IgD-negative memory B cell (primary cell): Measurements from ENCODE around the gene LGR6. TPM values are rescaled to one million over a fixed set of nuclear protein-coding genes. Genes with fewer than 3 reads are reported as not detected.
A peak's percentile ranks its signal among the peaks of the same experiment; 100 is the strongest.
"Not testable (repeated sequence)": the region's sequence is repeated elsewhere in the genome, so short reads cannot be mapped to it uniquely, and the experiment has no call there.

Experiments used
- H3K27ac Mint-ChIP-seq, 3 donors: one replicate each; pipeline ENCODE4 v1.8.0; 2020 to 2022; ENCODE audit warnings: mild to moderate bottlenecking in 3 of 3, mixed read lengths in 3 of 3, moderate library complexity in 1 of 3
- H3K27me3 Mint-ChIP-seq: one replicate; pipeline ENCODE4 v1.8.0; 2021; ENCODE audit warnings: mixed read lengths
- H3K36me3 Mint-ChIP-seq: one replicate; pipeline ENCODE4 v1.8.0; 2020; ENCODE audit warnings: mild to moderate bottlenecking, mixed read lengths
- H3K4me1 Mint-ChIP-seq, 3 donors: one replicate each; pipeline ENCODE4 v1.8.0; 2020 to 2022; ENCODE audit warnings: mixed read lengths in 3 of 3, mild to moderate bottlenecking in 1 of 3
- H3K4me3 Mint-ChIP-seq, 4 donors: one replicate each; pipeline ENCODE4 v1.8.0; 2020 to 2022; ENCODE audit warnings: mild to moderate bottlenecking in 4 of 4, mixed read lengths in 4 of 4, moderate library complexity in 3 of 4
- H3K9me3 Mint-ChIP-seq, 3 donors: one replicate each; pipeline ENCODE4 v1.8.0; 2020 to 2021; ENCODE audit warnings: mixed read lengths in 3 of 3, mild to moderate bottlenecking in 1 of 3
- polyA plus RNA-seq: library from polyadenylated mRNA; unstranded; fragments of 300-500 nt; fragmentation: Illumina TruSeq; gene quantifications from one replicate; pipeline ENCODE4 v1.2.3, GENCODE V29; 2021

The LGR6 gene
- polyA plus RNA-seq, 1 donor from 2014 or later, result not detected

GRCh38 chr1:202164271-202165037 lies 29.1 kb upstream of the LGR6 start:
- H3K4me3 Mint-ChIP-seq, result peak overlapping the region; percentile 24 to 85 (median 58)
- H3K27ac Mint-ChIP-seq, result peak overlapping the region; percentile 23 to 95 (median 66)

GRCh38 chr1:202165267-202165941 lies 28.2 kb upstream of the LGR6 start:
- Mint-ChIP-seq H3K4me3 (peak overlapping the region in 3 of 4 donors; percentile 24 to 85 (median 84)), H3K4me1 (peaks cover 32 to 41% (median 38%) of the 10 kb centered on the region in 3 donors), H3K27ac (peak overlapping the region in 1 of 3 donors; percentile 23), H3K9me3 (no peaks in the 10 kb centered on the region), H3K36me3 (no peaks in the 10 kb centered on the region), H3K27me3 (peaks cover 1% of the 10 kb centered on the region)

More at GRCh38 chr1:202164271-202165037, 29.1 kb upstream of the LGR6 start:
- Mint-ChIP-seq H3K4me1 (peaks cover 37 to 51% (median 42%) of the 10 kb centered on the region in 3 donors), H3K9me3 (no peaks in the 10 kb centered on the region), H3K27me3 (peaks cover 1% of the 10 kb centered on the region), H3K36me3 (no peaks in the 10 kb centered on the region)

- no peaks in the 10 kb centered on the region for H3K36me3 Mint-ChIP-seq
- no peaks in the 10 kb centered on the region for H3K9me3 Mint-ChIP-seq
- H3K27ac Mint-ChIP-seq, result peak overlapping the region in 1 of 3 donors; percentile 39
- peak overlapping the region in 1 of 4 donors; percentile 18 for H3K4me3 Mint-ChIP-seq
- peaks cover 25 to 33% (median 31%) of the 10 kb centered on the region in 3 donors for H3K4me1 Mint-ChIP-seq
- H3K27me3 Mint-ChIP-seq, result peaks cover 1% of the 10 kb centered on the region
Measured at GRCh38 chr1:202165942-202166843, 27.4 kb upstream of the LGR6 start.

GRCh38 chr1:202167054-202167453 lies 26.5 kb upstream of the LGR6 start:
- not testable (repeated sequence) for H3K27ac Mint-ChIP-seq, H3K36me3 Mint-ChIP-seq, H3K27me3 Mint-ChIP-seq, H3K9me3 Mint-ChIP-seq
- Mint-ChIP-seq H3K4me3 (peak overlapping the region in 1 of 4 donors; percentile 78), H3K4me1 (peaks cover 20 to 28% (median 27%) of the 10 kb centered on the region in 3 donors)

- H3K27me3 Mint-ChIP-seq, result peaks cover 1% of the 10 kb centered on the region
- H3K4me1 Mint-ChIP-seq, result peaks cover 13 to 21% (median 19%) of the 10 kb centered on the region in 3 donors
- H3K9me3 Mint-ChIP-seq, result no peaks in the 10 kb centered on the region
- H3K36me3 Mint-ChIP-seq, result no peaks in the 10 kb centered on the region
- no peak overlapping the region for H3K4me3 Mint-ChIP-seq
- H3K27ac Mint-ChIP-seq, result no peak overlapping the region
Measured at GRCh38 chr1:202167708-202168415, 25.7 kb upstream of the LGR6 start.

- no peaks in the 10 kb centered on the region for H3K36me3 Mint-ChIP-seq
- H3K27ac Mint-ChIP-seq, result no peak overlapping the region
- no peaks in the 10 kb centered on the region for H3K9me3 Mint-ChIP-seq
- H3K4me3 Mint-ChIP-seq, result no peak overlapping the region
- peaks cover 9 to 14% (median 13%) of the 10 kb centered on the region in 3 donors for H3K4me1 Mint-ChIP-seq
- H3K27me3 Mint-ChIP-seq, result peaks cover 1% of the 10 kb centered on the region
Measured at GRCh38 chr1:202168861-202169260, 24.7 kb upstream of the LGR6 start.

- Mint-ChIP-seq H3K4me3 (no peak overlapping the region), H3K36me3 (no peaks in the 10 kb centered on the region), H3K27ac (no peak overlapping the region), H3K4me1 (no peaks in the 10 kb centered on the region), H3K9me3 (no peaks in the 10 kb centered on the region), H3K27me3 (no peaks in the 10 kb centered on the region)
Measured at GRCh38 chr1:202170726-202171125, 22.9 kb upstream of the LGR6 start.

- H3K4me3 Mint-ChIP-seq, result no peak overlapping the region
- no peaks in the 10 kb centered on the region for H3K4me1 Mint-ChIP-seq
- H3K27ac Mint-ChIP-seq, result no peak overlapping the region
- no peaks in the 10 kb centered on the region for H3K9me3 Mint-ChIP-seq
- H3K36me3 Mint-ChIP-seq, result no peaks in the 10 kb centered on the region
- H3K27me3 Mint-ChIP-seq, result no peaks in the 10 kb centered on the region
Measured at GRCh38 chr1:202171292-202172014, 22.1 kb upstream of the LGR6 start.

- no peak overlapping the region for H3K4me3 Mint-ChIP-seq
- H3K36me3 Mint-ChIP-seq, result no peaks in the 10 kb centered on the region
- H3K27me3 Mint-ChIP-seq, result no peaks in the 10 kb centered on the region
- no peaks in the 10 kb centered on the region for H3K4me1 Mint-ChIP-seq
- H3K9me3 Mint-ChIP-seq, result no peaks in the 10 kb centered on the region
- H3K27ac Mint-ChIP-seq, result no peak overlapping the region
Measured at GRCh38 chr1:202172015-202172355, 21.6 kb upstream of the LGR6 start.

GRCh38 chr1:202173993-202174392 lies 19.6 kb upstream of the LGR6 start:
- Mint-ChIP-seq H3K36me3 (no peaks in the 10 kb centered on the region), H3K27ac (no peak overlapping the region)

GRCh38 chr1:202176949-202177927 lies 16.4 kb upstream of the LGR6 start:
- no peak overlapping the region for H3K27ac Mint-ChIP-seq

More at GRCh38 chr1:202173993-202174392, 19.6 kb upstream of the LGR6 start:
- Mint-ChIP-seq H3K4me3 (no peak overlapping the region), H3K4me1 (no peaks in the 10 kb centered on the region), H3K9me3 (no peaks in the 10 kb centered on the region), H3K27me3 (peaks cover 3% of the 10 kb centered on the region)

GRCh38 chr1:202179828-202180750 lies 13.5 kb upstream of the LGR6 start:
- H3K4me1 Mint-ChIP-seq, result peaks cover 0 to 7% (median 7%) of the 10 kb centered on the region in 3 donors
- peak overlapping the region in 1 of 3 donors; percentile 69 for H3K27ac Mint-ChIP-seq
- H3K27me3 Mint-ChIP-seq, result peaks cover 15% of the 10 kb centered on the region
- H3K4me3 Mint-ChIP-seq, result peak overlapping the region in 2 of 4 donors; percentile 79 to 87
- H3K9me3 Mint-ChIP-seq, result no peaks in the 10 kb centered on the region
- H3K36me3 Mint-ChIP-seq, result no peaks in the 10 kb centered on the region

More at GRCh38 chr1:202176949-202177927, 16.4 kb upstream of the LGR6 start:
- H3K9me3 Mint-ChIP-seq, result no peaks in the 10 kb centered on the region
- peaks cover 5% of the 10 kb centered on the region for H3K27me3 Mint-ChIP-seq
- no peaks in the 10 kb centered on the region for H3K36me3 Mint-ChIP-seq
- no peak overlapping the region for H3K4me3 Mint-ChIP-seq
- H3K4me1 Mint-ChIP-seq, result peaks cover 0 to 7% (median 7%) of the 10 kb centered on the region in 3 donors
